ENCODE measurements around the gene VPS13D. TPM values are rescaled to one million over a fixed set of nuclear protein-coding genes. Genes with fewer than 3 reads are reported as not detected.

VPS13D gene, protein sequence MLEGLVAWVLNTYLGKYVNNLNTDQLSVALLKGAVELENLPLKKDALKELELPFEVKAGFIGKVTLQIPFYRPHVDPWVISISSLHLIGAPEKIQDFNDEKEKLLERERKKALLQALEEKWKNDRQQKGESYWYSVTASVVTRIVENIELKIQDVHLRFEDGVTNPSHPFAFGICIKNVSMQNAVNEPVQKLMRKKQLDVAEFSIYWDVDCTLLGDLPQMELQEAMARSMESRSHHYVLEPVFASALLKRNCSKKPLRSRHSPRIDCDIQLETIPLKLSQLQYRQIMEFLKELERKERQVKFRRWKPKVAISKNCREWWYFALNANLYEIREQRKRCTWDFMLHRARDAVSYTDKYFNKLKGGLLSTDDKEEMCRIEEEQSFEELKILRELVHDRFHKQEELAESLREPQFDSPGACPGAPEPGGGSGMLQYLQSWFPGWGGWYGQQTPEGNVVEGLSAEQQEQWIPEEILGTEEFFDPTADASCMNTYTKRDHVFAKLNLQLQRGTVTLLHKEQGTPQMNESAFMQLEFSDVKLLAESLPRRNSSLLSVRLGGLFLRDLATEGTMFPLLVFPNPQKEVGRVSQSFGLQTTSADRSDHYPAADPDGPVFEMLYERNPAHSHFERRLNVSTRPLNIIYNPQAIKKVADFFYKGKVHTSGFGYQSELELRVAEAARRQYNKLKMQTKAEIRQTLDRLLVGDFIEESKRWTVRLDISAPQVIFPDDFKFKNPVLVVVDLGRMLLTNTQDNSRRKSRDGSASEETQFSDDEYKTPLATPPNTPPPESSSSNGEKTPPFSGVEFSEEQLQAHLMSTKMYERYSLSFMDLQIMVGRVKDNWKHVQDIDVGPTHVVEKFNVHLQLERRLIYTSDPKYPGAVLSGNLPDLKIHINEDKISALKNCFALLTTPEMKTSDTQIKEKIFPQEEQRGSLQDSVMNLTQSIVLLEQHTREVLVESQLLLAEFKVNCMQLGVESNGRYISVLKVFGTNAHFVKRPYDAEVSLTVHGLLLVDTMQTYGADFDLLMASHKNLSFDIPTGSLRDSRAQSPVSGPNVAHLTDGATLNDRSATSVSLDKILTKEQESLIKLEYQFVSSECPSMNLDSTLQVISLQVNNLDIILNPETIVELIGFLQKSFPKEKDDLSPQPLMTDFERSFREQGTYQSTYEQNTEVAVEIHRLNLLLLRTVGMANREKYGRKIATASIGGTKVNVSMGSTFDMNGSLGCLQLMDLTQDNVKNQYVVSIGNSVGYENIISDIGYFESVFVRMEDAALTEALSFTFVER (N-terminal part only)
- 33.6 and 35.7 TPM in 2 replicates for total RNA-seq

DNA sequence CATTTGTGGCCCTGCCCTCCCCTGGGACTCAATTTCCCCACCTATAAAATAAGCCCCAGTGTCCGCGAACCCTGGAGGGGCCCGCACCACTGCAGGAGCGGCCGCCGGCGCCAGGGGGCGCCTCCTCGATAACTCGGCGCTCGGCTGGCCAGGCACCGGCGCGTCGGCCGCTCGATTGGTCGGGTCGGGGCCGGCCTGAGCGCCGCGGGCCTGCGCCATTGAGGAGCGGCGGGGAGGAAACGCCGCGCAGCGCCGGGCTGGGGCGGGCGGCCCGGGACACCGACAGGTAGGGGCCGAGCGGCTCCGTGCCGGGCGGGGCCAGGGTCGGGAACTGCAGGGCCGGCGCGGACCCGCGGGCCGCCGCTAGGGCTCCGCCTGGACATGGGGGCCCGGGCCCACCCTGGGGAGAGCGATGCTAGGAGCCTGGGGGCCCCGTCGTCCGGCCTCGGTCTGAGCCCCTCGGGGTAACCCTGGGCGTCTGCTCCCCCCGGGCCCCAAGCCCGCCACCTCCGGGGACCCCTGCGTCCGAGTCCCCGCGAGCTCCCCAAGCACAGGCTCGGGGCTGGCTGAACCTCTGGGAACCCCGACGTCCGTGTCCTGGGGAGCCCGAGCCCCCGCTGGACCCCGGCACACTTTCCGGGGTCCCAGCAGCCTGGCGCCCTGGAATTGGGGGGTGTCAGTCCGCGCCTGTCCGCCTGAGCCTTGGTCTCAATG is at the start of gene VPS13D:
Gene VPS13D (plus strand): TSS at position 196 of the 714 bp plus-strand sequence. CDS start 4,237 bp downstream, outside the sequence.
- H3K9me3 Mint-ChIP-seq, result no peaks in the 10 kb centered on the region
- DNase-seq (ENCODE audit: low spot score), result peak; percentile 81
- peaks cover 14% of the 10 kb centered on the region for H3K4me1 Mint-ChIP-seq (ENCODE audit: low read depth)
- peaks cover 8% of the 10 kb centered on the region for H3K27me3 Mint-ChIP-seq (ENCODE audit: insufficient read depth)
- H3K27ac Mint-ChIP-seq, result peak within 1 kb of the TSS; percentile 52
- H3K36me3 Mint-ChIP-seq (ENCODE audit: low read depth), result no peaks in the 10 kb centered on the region
- intact Hi-C loops (cut with micrococcal nuclease), result loop anchor here (1.0 to 2.0 kb wide), 3 partner anchors 106 to 429 kb away; partner anchors contain the start of gene DHRS3
- peak within 1 kb of the TSS; percentile 89 for H3K4me3 Mint-ChIP-seq

DNA sequence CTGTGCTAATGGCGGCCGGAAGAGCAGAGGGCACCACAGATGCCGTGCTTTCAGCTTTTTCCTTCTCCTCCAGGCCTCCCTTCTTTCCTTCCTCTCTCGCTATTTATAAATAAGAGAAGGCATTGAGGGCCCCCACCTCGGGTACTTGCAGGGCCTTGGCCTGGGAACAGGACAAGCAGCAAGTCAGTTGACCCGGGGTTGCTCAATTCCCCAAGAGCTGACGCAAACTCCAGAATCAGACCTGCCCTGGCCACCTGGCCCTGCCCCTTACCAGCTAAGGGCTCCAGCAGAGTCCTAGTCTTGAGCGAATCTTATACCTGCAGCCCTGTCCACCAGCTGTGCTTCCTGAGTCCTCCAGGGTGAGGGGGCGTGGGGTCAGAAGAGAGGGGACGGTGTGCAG is 49.5 kb upstream of the VPS13D start:
- Mint-ChIP-seq H3K4me3 (no peak overlapping the region), H3K36me3 (ENCODE audit: low read depth) (peaks cover 31% of the 10 kb centered on the region), H3K9me3 (no peaks in the 10 kb centered on the region), H3K4me1 (ENCODE audit: low read depth) (peaks cover 79% of the 10 kb centered on the region), H3K27me3 (ENCODE audit: insufficient read depth) (no peaks in the 10 kb centered on the region), H3K27ac (peak overlapping the region; percentile 96)
- intact Hi-C loops (cut with micrococcal nuclease), result no loop called here
- DNase-seq (ENCODE audit: low spot score), result no peak

DNA sequence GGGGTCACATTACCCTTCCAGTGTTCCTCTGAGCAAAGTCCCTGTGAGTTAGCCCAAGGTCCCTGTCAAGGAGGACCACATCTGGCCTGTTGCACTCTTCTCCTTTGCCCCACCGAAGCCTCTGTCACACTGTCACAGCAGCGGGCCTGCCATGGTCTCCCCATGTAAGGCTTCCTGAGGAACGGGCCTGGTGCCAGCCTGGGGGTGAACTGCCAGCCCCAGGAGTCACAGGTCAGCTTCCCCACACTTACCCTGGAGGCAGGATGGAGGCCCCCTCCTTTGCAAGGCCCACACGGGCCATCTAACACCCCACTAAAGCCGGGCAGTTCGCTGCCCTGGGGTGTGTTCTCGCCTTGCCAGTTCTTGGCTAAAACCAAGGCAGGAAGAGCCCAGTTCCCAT is 48.9 kb upstream of the VPS13D start:
- peaks cover 28% of the 10 kb centered on the region for H3K36me3 Mint-ChIP-seq (ENCODE audit: low read depth)
- H3K4me1 Mint-ChIP-seq (ENCODE audit: low read depth), result peaks cover 75% of the 10 kb centered on the region
- intact Hi-C loops (cut with micrococcal nuclease), result no loop called here
- no peaks in the 10 kb centered on the region for H3K27me3 Mint-ChIP-seq (ENCODE audit: insufficient read depth)
- no peaks in the 10 kb centered on the region for H3K9me3 Mint-ChIP-seq
- DNase-seq (ENCODE audit: low spot score), result no peak
- no peak overlapping the region for H3K4me3 Mint-ChIP-seq
- peak overlapping the region; percentile 96 for H3K27ac Mint-ChIP-seq

DNA sequence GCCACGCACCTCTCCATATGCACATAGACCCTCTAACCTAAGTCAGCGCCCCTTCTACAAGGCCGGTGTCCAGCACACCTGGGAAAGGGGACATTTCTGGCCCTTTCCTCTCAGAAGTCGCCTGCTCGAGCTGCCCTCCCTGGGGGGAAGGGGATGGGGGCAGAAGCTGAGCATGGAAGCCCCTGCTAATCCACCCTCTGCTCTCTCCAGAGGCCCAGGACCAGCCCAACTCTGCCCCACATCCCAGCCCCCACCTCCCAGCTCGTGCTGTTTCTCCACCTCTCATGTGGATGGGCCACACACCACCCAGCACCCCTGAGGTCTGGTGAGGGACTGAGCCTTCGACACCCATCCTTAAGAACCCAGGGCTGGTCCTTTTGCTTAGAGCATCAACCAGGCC is 48.3 kb upstream of the VPS13D start:
- H3K4me3 Mint-ChIP-seq, result no peak overlapping the region
- no peak for DNase-seq (ENCODE audit: low spot score)
- peaks cover 22% of the 10 kb centered on the region for H3K36me3 Mint-ChIP-seq (ENCODE audit: low read depth)
- peak overlapping the region; percentile 96 for H3K27ac Mint-ChIP-seq
- peaks cover 71% of the 10 kb centered on the region for H3K4me1 Mint-ChIP-seq (ENCODE audit: low read depth)
- intact Hi-C loops (cut with micrococcal nuclease), result no loop called here
- no peaks in the 10 kb centered on the region for H3K9me3 Mint-ChIP-seq
- H3K27me3 Mint-ChIP-seq (ENCODE audit: insufficient read depth), result no peaks in the 10 kb centered on the region

DNA sequence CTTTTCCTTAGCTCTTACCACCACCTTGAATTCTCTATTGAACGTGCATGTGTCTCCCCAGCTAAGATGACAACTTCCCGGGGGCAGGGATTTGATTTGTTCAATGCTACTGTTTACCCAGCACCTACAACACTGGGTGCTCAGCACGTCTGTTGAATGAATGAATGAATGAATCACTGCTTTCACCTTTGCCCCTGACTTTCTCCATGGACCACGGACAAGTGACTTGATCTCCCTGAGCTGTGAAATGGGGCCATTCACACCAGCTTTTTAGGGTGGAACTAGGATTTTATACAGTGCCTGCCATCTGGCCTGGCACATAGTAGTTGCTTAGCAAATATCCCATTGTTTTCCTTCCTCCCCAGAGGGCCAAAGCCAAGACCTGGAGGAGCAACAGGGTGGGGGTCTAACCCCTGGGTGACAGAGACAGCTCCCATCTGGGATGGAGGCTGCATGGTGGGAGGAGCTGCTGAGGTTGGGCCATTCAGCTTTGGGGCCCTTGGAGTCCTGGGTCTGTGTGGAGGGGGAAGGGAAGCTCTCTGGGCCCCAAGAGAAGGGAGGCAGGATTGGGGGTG is 47.3 kb upstream of the VPS13D start:
- no peaks in the 10 kb centered on the region for H3K9me3 Mint-ChIP-seq
- H3K27me3 Mint-ChIP-seq (ENCODE audit: insufficient read depth), result no peaks in the 10 kb centered on the region
- intact Hi-C loops (cut with micrococcal nuclease), result no loop called here
- peaks cover 70% of the 10 kb centered on the region for H3K4me1 Mint-ChIP-seq (ENCODE audit: low read depth)
- H3K27ac Mint-ChIP-seq, result peak overlapping the region; percentile 96
- H3K4me3 Mint-ChIP-seq, result no peak overlapping the region
- no peak for DNase-seq (ENCODE audit: low spot score)
- H3K36me3 Mint-ChIP-seq (ENCODE audit: low read depth), result peaks cover 20% of the 10 kb centered on the region

DNA sequence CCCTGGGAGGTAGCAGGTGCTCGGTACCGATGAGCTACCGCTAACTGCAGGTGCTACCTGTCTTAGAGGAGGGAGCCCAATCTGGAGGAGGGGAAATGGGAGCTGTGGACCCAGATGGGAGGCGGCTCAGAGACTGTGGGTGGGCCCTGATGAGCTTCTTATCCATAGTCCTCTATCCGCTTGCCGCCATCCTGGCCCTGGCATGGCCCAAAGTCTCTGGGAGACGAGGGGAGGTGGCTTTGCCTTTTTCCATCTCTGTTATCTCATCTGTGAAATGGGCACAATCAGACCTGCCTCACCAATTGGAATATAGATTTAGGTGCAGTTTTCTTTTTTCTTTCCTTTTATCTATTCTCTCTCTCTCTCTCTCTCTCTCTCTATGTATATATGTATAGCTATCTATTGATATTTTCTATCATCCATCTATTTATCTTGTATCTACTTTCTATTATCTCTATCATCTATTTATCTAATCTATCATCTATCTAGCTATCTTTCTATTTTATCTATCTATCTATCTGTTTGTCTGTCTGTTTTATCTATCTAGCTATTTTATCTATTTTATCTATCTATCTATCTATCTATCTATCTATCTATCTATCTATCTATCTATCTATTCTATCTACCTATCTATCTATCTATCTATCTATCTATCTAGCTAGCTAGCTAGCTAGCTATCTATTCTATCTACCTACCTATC is 46.6 kb upstream of the VPS13D start:
- Mint-ChIP-seq H3K27me3 (ENCODE audit: insufficient read depth) (no peaks in the 10 kb centered on the region), H3K36me3 (ENCODE audit: low read depth) (peaks cover 21% of the 10 kb centered on the region), H3K4me3 (no peak overlapping the region), H3K9me3 (no peaks in the 10 kb centered on the region), H3K4me1 (ENCODE audit: low read depth) (peaks cover 70% of the 10 kb centered on the region), H3K27ac (peak overlapping the region; percentile 96)
- DNase-seq (ENCODE audit: low spot score), result no peak
- intact Hi-C loops (cut with micrococcal nuclease), result no loop called here

DNA sequence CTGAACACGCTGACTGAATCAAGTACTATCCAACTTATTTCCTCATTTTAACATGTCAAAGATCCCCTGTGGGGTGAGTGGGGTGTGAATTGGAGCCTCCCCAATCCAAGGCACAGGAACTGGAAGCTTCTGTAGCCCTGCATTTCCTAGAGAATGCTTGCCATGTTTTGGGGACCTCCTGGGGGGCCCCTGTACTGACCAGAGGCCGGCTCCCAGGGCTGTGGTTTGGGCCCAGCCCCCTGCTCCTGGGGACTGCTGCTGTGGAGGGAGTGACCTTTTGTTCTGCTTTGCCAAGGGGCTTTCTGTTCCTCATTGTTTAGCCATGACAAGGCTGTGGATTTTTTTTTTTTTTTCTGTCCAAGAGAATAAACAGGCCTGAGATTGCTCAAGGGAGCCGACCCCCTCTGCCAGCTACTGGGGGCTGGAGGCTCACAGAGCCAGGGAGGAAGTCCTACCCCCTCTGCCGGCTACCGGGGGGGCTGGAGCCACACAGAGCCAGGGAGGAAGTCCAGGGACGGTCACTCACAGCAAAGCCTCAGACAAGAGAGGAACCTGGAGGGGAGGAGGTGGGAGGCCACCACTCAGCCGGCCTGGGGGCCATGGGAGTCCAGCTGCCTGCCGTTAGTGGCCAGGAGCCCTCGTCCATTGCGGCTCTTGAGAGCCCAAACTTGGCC is 45.7 kb upstream of the VPS13D start:
- H3K27me3 Mint-ChIP-seq (ENCODE audit: insufficient read depth), result no peaks in the 10 kb centered on the region
- peak overlapping the region; percentile 4 for H3K27ac Mint-ChIP-seq
- H3K9me3 Mint-ChIP-seq, result no peaks in the 10 kb centered on the region
- peaks cover 24% of the 10 kb centered on the region for H3K36me3 Mint-ChIP-seq (ENCODE audit: low read depth)
- no peak for DNase-seq (ENCODE audit: low spot score)
- H3K4me3 Mint-ChIP-seq, result no peak overlapping the region
- H3K4me1 Mint-ChIP-seq (ENCODE audit: low read depth), result peaks cover 65% of the 10 kb centered on the region
- intact Hi-C loops (cut with micrococcal nuclease), result no loop called here

DNA sequence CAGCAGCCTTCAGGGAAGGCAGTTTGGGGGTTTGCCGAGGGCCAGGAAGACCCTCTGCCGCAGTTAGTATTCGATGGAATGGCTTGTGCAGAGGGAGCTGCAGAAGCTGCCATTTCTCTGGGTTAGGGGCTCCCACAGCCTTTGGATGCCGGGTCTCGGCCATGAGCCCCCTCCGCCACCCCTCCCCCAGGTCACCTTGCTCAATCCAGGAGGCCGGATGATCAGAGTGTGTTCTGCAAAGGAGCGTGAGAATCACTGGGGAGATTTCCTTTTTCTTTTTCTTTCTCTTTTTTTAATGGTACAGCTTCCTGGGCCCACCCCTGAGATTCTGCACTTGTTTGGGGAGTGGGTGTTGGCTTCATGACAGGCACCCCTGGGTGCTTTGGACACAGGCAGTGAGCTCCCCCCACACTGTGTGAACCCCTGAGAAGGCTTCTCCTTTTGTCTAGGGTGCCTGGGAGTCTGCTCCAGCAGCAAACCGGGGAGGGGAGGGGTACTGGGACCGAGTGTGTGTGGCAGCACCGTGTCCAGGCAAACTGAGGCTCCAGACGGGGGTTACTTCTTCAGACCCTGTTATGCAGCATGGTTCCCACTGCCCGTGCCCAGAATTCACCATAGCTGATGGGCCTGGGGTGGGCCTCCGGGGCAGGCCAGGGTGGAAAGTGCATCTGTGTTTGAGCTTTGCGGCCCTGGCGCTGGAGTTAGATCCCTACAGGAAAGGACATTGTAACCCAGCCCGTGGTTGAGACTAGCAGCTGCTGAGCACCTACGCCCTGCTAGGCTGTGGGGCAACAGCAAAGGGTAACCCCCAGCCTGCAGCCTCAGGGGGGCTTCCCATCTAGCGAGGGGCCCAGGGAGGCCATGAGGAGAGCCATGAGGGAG is 44.6 kb upstream of the VPS13D start:
- no peaks in the 10 kb centered on the region for H3K27me3 Mint-ChIP-seq (ENCODE audit: insufficient read depth)
- no peak overlapping the region for H3K4me3 Mint-ChIP-seq
- DNase-seq (ENCODE audit: low spot score), result no peak
- peak overlapping the region; percentile 75 for H3K27ac Mint-ChIP-seq
- peaks cover 29% of the 10 kb centered on the region for H3K36me3 Mint-ChIP-seq (ENCODE audit: low read depth)
- no peaks in the 10 kb centered on the region for H3K9me3 Mint-ChIP-seq
- intact Hi-C loops (cut with micrococcal nuclease), result no loop called here
- peaks cover 62% of the 10 kb centered on the region for H3K4me1 Mint-ChIP-seq (ENCODE audit: low read depth)

DNA sequence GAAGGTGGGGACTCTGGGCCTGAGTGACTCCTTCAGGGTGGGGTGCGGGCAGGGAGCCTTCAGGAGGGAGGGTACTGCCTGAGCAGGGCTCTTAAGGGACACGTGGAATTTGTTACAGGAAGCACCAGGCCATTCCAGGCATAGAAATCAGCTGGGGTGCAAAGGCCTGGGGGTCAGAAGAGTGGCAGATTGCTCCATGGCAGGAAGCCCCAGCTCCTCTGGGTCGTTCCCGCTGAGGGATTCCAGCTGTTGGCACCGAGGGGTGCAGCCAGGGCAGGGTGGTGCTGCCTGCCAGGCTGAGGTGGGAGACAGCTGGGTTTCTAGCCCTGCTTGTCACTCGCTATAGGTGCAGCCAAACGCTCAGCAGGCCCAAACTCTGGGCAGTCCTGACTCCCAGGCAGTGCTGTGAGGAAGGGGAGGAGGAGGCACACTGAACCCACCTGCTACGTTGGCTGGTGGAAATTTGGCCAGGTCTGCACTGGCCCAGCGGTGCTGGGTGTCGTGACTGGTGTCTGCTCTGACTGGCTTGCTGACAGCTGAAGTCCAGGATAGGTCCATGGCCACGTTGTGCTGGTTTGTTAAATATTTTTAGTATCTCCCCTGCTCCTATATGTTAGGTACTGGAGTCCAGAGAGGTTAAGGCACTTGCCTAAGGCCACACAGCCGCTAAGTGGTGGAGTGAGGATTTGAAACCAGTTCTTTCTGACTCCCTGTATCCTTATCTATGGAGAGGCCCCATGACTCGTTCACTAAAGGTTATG is 43.7 kb upstream of the VPS13D start:
- peaks cover 33% of the 10 kb centered on the region for H3K36me3 Mint-ChIP-seq (ENCODE audit: low read depth)
- no peak for DNase-seq (ENCODE audit: low spot score)
- intact Hi-C loops (cut with micrococcal nuclease), result no loop called here
- no peak overlapping the region for H3K4me3 Mint-ChIP-seq
- H3K27me3 Mint-ChIP-seq (ENCODE audit: insufficient read depth), result no peaks in the 10 kb centered on the region
- peak overlapping the region; percentile 75 for H3K27ac Mint-ChIP-seq
- H3K4me1 Mint-ChIP-seq (ENCODE audit: low read depth), result peaks cover 64% of the 10 kb centered on the region
- H3K9me3 Mint-ChIP-seq, result no peaks in the 10 kb centered on the region

DNA sequence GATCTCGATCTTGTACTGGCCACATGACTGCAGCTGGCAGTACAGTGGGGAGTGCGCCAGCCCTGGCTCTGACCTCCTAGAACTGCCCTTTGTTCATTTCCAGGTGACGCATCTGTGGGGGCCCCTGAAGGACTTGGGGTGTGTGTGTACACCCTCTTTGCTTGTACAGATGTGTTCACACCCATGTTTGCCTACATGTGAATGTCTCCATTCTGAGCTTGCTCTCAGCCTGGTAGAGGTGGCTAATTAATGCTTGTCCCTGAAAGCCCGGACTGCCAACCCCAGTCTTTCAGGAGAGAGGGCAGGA is 43.2 kb upstream of the VPS13D start:
- intact Hi-C loops (cut with micrococcal nuclease), result no loop called here
- Mint-ChIP-seq H3K27me3 (ENCODE audit: insufficient read depth) (no peaks in the 10 kb centered on the region), H3K36me3 (ENCODE audit: low read depth) (peaks cover 38% of the 10 kb centered on the region), H3K4me3 (no peak overlapping the region), H3K4me1 (ENCODE audit: low read depth) (peaks cover 63% of the 10 kb centered on the region), H3K9me3 (no peaks in the 10 kb centered on the region), H3K27ac (peak overlapping the region; percentile 44)
- no peak for DNase-seq (ENCODE audit: low spot score)

Measured in activated T-helper 1 cell treated with anti-CD3 and anti-CD28 coated beads, Interleukin-12 subunit alpha, Interleukin-12 subunit beta, Interleukin-2, Interleukin-4 antibody, amounts not matched to agents 30 ng/mL and 10 ng/mL and 1 ng/mL, durations not matched to agents 14 hours and 24 hours and 36 hours (primary cell).